PFSK-1 (cell line): ENCODE measurements around the gene ZDHHC12.

Source experiments
- FOXP2 ChIP-seq: optimal IDR thresholded peaks from 2 replicates; pipeline ENCODE3; 2011; ENCODE audit warnings: borderline replicate concordance, control low read depth, inconsistent platforms; ENCODE audit not compliant: insufficient read depth; ENCODE audit errors: extremely low read length, extremely low read depth
- POLR2AphosphoS5 ChIP-seq: IDR thresholded peaks from 2 replicates; pipeline ENCODE4 v1.6.1; 2012; ENCODE audit warnings: low read depth, mild to moderate bottlenecking, control low read depth, low read length, moderate library complexity
- SIN3A ChIP-seq: IDR thresholded peaks from 2 replicates; pipeline ENCODE4 v1.6.1; 2012; ENCODE audit warnings: mild to moderate bottlenecking, low read length, moderate library complexity, borderline replicate concordance; ENCODE audit not compliant: insufficient read depth
- TAF1 ChIP-seq: IDR thresholded peaks from 2 replicates; pipeline ENCODE4 v1.6.1; 2012; ENCODE audit warnings: low read length, control low read depth, borderline replicate concordance; ENCODE audit not compliant: insufficient read depth
- TF ChIP-seq, protein P1 (sequence below), 2 experiments: IDR thresholded peaks; 2 replicates each; pipeline versions ENCODE4 v1.6.1 to v1.8.0; 2011 to 2012; ENCODE audit warnings: low read depth in 2 of 2, low read length in 2 of 2, control low read depth in 1 of 2, inconsistent platforms in 1 of 2, mild to moderate bottlenecking in 1 of 2, moderate library complexity in 1 of 2; ENCODE audit not compliant: insufficient read depth in 1 of 2

The ZDHHC12 gene

DNA sequence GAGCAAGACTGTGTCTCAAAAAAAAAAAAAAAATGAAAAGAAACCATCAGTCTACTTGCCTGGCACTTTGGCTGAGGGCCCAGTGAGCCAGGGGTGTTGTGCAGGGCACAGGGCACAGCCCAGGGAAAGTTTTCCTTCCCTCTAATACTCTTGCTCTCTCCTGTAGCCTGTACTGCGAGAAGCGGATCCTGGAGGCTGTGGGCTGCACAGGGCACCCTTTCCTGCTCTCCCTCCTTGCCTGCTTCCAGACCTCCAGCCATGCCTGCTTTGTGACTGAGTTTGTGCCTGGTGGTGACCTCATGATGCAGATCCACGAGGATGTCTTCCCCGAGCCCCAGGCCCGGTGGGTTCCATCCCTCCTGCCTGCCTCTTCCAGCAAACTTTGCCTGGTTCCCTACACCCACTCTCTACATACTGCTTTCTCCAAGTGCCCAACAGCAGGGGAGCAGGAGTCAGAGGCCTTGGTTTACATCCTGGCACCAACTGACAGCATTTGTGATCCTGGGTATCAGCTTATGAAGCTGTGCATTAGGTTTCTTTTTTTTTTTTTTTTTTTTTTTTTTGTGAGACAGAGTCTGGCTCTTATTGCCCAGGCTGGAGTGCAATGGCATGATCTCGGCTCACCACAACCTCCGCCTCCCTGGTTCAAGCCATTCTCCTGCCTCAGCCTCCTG lies 7.2 kb downstream of the ZDHHC12 start:
- TF ChIP-seq TAF1 (no peak), SIN3A (no peak), POLR2AphosphoS5 (no peak), FOXP2 (no peak)
- TF ChIP-seq, protein P1, sequence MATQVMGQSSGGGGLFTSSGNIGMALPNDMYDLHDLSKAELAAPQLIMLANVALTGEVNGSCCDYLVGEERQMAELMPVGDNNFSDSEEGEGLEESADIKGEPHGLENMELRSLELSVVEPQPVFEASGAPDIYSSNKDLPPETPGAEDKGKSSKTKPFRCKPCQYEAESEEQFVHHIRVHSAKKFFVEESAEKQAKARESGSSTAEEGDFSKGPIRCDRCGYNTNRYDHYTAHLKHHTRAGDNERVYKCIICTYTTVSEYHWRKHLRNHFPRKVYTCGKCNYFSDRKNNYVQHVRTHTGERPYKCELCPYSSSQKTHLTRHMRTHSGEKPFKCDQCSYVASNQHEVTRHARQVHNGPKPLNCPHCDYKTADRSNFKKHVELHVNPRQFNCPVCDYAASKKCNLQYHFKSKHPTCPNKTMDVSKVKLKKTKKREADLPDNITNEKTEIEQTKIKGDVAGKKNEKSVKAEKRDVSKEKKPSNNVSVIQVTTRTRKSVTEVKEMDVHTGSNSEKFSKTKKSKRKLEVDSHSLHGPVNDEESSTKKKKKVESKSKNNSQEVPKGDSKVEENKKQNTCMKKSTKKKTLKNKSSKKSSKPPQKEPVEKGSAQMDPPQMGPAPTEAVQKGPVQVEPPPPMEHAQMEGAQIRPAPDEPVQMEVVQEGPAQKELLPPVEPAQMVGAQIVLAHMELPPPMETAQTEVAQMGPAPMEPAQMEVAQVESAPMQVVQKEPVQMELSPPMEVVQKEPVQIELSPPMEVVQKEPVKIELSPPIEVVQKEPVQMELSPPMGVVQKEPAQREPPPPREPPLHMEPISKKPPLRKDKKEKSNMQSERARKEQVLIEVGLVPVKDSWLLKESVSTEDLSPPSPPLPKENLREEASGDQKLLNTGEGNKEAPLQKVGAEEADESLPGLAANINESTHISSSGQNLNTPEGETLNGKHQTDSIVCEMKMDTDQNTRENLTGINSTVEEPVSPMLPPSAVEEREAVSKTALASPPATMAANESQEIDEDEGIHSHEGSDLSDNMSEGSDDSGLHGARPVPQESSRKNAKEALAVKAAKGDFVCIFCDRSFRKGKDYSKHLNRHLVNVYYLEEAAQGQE (IDR thresholded peaks at IDR 0.05; ENCODE audit: insufficient read depth in 1 of 2, low read depth in 2 of 2, low read length in 2 of 2) = no peak

DNA sequence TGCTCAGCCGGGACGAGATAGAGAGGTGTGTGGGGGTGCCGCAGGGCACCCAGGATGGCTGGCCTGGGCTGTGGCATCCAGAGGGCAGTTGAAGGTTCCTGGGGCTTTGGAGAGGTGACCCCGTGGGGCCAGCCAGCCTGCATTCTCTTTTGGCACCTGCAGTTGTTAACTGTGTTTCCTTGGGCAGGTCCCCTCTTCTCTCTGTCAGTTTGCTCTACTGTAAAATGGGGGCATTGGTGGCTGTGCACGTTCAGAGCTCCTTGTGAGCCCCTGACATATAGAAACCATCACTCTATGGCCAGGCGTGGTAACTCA lies 8.5 kb downstream of the ZDHHC12 start:
- no peak for TF ChIP-seq POLR2AphosphoS5
- TF ChIP-seq, protein P1 (IDR thresholded peaks at IDR 0.05; ENCODE audit: insufficient read depth in 1 of 2, low read depth in 2 of 2, low read length in 2 of 2) = no peak
- TF ChIP-seq SIN3A = no peak
- TF ChIP-seq TAF1 = no peak
- no peak for TF ChIP-seq FOXP2

DNA sequence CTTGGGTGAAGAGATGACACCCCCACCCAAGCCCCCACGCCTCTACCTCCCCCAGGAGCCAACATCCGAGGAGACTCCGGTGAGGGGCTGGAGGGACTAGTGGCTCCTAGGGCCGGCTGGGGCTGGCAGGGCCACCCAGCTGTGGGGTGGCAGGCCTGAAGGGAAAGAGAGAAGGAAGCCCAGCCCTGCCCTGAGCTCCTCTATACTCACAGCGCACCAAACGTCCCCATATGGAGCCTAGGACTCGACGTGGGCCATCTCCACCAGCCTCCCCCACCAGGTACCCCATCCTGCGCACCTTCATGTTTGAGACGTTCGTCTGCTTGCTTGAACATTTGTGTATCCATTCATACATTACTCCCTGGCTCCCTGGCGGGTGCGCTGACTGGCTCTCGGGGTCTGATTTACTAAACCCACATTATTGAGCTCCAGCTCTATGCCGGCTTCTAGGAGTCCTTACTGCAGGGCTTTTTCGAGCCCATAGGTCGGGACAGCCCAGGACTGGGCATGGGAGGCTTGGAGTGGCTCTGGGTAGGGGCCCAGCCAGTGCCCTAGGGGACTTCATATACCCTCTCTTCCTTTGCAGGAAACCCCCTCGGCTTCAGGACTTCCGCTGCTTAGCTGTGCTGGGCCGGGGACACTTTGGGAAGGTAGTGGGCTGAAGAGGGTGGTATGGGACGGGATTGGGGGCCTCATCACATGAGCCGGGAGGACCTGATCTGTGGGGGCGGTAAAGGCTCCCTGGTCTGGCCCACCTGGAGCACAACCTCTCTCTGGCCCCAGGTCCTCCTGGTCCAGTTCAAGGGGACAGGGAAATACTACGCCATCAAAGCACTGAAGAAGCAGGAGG lies 9.1 kb downstream of the ZDHHC12 start:
- TF ChIP-seq SIN3A (no peak), FOXP2 (no peak), TAF1 (no peak), POLR2AphosphoS5 (no peak)
- TF ChIP-seq, protein P1 (IDR thresholded peaks at IDR 0.05; ENCODE audit: insufficient read depth in 1 of 2, low read depth in 2 of 2, low read length in 2 of 2) = no peak

DNA sequence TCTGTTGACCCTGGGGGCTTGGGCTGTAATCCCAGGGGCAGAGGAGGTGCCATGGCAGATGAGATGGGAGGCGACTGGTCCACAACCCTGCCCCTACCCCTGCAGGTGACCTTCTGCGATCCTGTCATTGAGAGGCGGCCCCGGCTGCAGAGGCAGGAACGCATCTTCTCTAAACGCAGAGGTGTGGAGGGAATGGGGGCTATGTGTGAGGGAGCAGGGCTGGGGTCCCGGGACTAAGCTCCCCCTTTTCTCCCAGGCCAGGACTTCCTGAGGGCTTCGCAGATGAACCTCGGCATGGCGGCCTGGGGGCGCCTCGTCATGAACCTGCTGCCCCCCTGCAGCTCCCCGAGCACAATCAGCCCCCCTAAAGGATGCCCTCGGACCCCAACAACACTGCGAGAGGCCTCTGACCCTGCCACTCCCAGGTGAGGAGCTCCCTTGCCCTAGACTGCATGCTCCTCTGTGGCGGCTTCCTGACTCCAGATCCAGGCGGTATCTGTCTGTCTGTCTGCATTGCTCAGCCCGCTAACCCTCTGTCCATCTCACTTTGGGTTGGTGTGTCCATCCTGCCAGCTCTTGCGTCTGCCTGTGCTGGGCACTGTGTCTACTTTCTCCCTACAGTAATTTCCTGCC lies 9.9 kb downstream of the ZDHHC12 start:
- TF ChIP-seq TAF1 (no peak), FOXP2 (no peak), POLR2AphosphoS5 (no peak), SIN3A (no peak)
- TF ChIP-seq, protein P1 (IDR thresholded peaks at IDR 0.05; ENCODE audit: insufficient read depth in 1 of 2, low read depth in 2 of 2, low read length in 2 of 2) = no peak
